Mammary epithelial cell (primary cell): ENCODE data around the gene FCGR1A.
"Not testable (repeated sequence)": the region's sequence is repeated elsewhere in the genome, so short reads cannot be mapped to it uniquely, and the experiment has no call there.

ENCODE experiments used
- CTCF ChIP-seq, 2 donors: IDR thresholded peaks in 1 of 2; conservative IDR thresholded peaks in 1 of 2; 2 replicates each; pipeline ENCODE4 v1.5.1; 2011 to 2012; ENCODE audit warnings: inconsistent platforms in 2 of 2, low read length in 2 of 2, mild to moderate bottlenecking in 2 of 2, control low read depth in 1 of 2, low read depth in 1 of 2; ENCODE audit not compliant: insufficient read depth in 1 of 2; ENCODE audit errors: extremely low read depth in 1 of 2
- EZH2 ChIP-seq: IDR thresholded peaks from 2 replicates; pipeline ENCODE4 v1.6.1; 2012; ENCODE audit warnings: low read length, inconsistent platforms, borderline replicate concordance

- TF ChIP-seq CTCF (conservative IDR thresholded peaks at IDR 0.05 in 1 of 2, IDR thresholded peaks at IDR 0.05 in 1 of 2; ENCODE audit: extremely low read depth in 1 of 2, insufficient read depth in 1 of 2, low read depth in 1 of 2, low read length in 2 of 2); EZH2: not testable (repeated sequence)
Measured at GRCh38 chr1:149770661-149771060, 11.8 kb upstream of the FCGR1A start.
